H1 (cell line): Measurements from ENCODE around the gene SNX30. TPM values are rescaled to one million over a fixed set of nuclear protein-coding genes. Genes with fewer than 3 reads are reported as not detected.

ENCODE experiments used
- KDM4A ChIP-seq: IDR thresholded peaks from one replicate; pipeline ENCODE4 v1.7.1; 2012; ENCODE audit warnings: low read depth, mild to moderate bottlenecking, moderate library complexity, low read length, inconsistent platforms; ENCODE audit not compliant: severe bottlenecking
- KDM5A ChIP-seq: fragments of 200-600 bp; IDR thresholded peaks from 2 replicates; pipeline ENCODE4 v1.7.1; 2012; ENCODE audit warnings: mild to moderate bottlenecking, low read length, inconsistent platforms, mixed read lengths
- POU5F1 ChIP-seq: IDR thresholded peaks from 2 replicates; pipeline ENCODE4 v1.6.1; 2011; ENCODE audit warnings: low read depth, mild to moderate bottlenecking, low read length, moderate library complexity
- TCF12 ChIP-seq: IDR thresholded peaks from 2 replicates; pipeline ENCODE4 v1.6.1; 2011; ENCODE audit warnings: low read depth, mild to moderate bottlenecking, low read length
- polyA plus RNA-seq, 7 experiments: library from polyadenylated mRNA; depleted of rRNA in 3 of 7; stranded (reverse) in 5 of 7; unstranded in 2 of 7; fragments of >200 nt in 5 of 7; fragments of 200-250 nt in 2 of 7; gene quantifications; 1 replicate in 5 of 7; 2 replicates in 1 of 7; 4 replicates in 1 of 7; pipeline versions ENCODE4 v1.2.1 to v1.2.3, GENCODE V29; 2011 to 2013; ENCODE audit warnings: missing spikeins in 2 of 7, mixed read lengths in 2 of 7
- total RNA-seq: library from RNA; stranded (reverse); fragmentation: NEBNext Ultra II Directional; extraction: Animal tissue kit (Norgen Biotek cat#: 25700); gene quantifications from 2 replicates; pipeline ENCODE4 v1.2.1, GENCODE V29; 2021

Gene SNX30
- total and polyA plus RNA-seq, 2 of the 8 experiments (the other 6 are each of a cell fraction or from before 2014, with no cell fraction given): 4.0 to 12.2 TPM

- no peak for TF ChIP-seq KDM4A
- TF ChIP-seq TCF12: no peak
- no peak for TF ChIP-seq KDM5A
- TF ChIP-seq POU5F1: no peak
These were observed 6.8 kb downstream of the SNX30 start (continued) for GRCh38 chr9:112757282-112757883.
